SK-N-MC (cell line): ENCODE measurements around the gene BMP2K.
"Not testable (repeated sequence)": the region's sequence is repeated elsewhere in the genome, so short reads cannot be mapped to it uniquely, and the experiment has no call there.

Experiments used
- DNase-seq: peaks from one replicate; pipeline ENCODE4 v3.0.0-alpha.2; 2011; ENCODE audit warnings: low read depth, low spot score
- H3K27ac ChIP-seq: fragments of 200-600 bp; sonication (generic); 2 replicates; pipeline ENCODE4 v1.5.1; 2016; ENCODE audit warnings: mixed run types
- H3K36me3 ChIP-seq: fragments of 200-600 bp; sonication (generic); 2 replicates; pipeline ENCODE4 v1.6.1; 2017; ENCODE audit warnings: antibody characterized with exemption, low read length, mixed read lengths; ENCODE audit not compliant: insufficient read depth
- H3K4me3 ChIP-seq: fragments of 200-600 bp; sonication (generic); 2 replicates; pipeline ENCODE4 v1.5.1; 2016
- H3K9ac ChIP-seq: fragments of 200-600 bp; sonication (generic); 2 replicates; pipeline ENCODE4 v1.8.0; 2017; ENCODE audit warnings: mixed run types, mixed read lengths; ENCODE audit not compliant: insufficient read length
- H3K9me3 ChIP-seq: fragments of 200-600 bp; sonication (generic); 2 replicates; pipeline ENCODE4 v1.6.1; 2017; ENCODE audit warnings: low read depth, mild to moderate bottlenecking, antibody characterized with exemption, low read length, moderate library complexity, mixed read lengths
- EZH2 ChIP-seq: fragments of 200-600 bp; sonication (generic); IDR thresholded peaks from one replicate; pipeline ENCODE4 v1.6.1; 2017; ENCODE audit warnings: antibody characterized with exemption
- FOXP2 ChIP-seq: optimal IDR thresholded peaks from 2 replicates; pipeline ENCODE3; 2011; ENCODE audit warnings: mild to moderate bottlenecking, moderate library complexity; ENCODE audit not compliant: insufficient read depth; ENCODE audit errors: extremely low read length, control extremely low read depth
- POLR2AphosphoS5 ChIP-seq: IDR thresholded peaks from 2 replicates; pipeline ENCODE4 v1.6.1; 2012; ENCODE audit warnings: mild to moderate bottlenecking, low read depth, low read length, borderline replicate concordance

BMP2K gene

DNA sequence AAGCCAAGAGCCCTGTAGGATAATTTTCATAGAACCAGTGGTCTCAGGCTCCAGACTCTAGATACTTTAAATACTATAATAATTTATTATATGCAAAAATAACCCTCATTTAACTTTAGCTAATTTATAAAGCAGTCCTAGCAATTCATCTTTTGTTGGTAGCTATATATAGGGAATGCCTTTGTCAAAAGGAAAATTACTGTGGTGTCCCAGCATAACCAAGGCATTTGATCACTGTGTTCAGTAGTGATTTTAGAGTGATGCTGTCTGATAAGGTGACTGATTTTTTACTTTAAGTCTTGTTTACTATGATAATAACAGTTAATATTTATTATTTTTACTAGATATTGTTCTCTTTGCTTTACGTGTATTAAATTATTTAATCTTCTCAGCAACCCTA, 101.9 kb downstream of the BMP2K start:
- no peak for DNase-seq
- Histone ChIP-seq H3K27ac (no peak overlapping the region), H3K36me3 (0 out of 2 replicates have a peak, but pooled peaks cover 5% of the 10 kb centered on the region), H3K9me3 (no peaks in the 10 kb centered on the region), H3K4me3 (no peak overlapping the region), H3K9ac (no peak overlapping the region)
- TF ChIP-seq FOXP2 = no peak
- no peak for TF ChIP-seq EZH2
- no peak for TF ChIP-seq POLR2AphosphoS5

DNA sequence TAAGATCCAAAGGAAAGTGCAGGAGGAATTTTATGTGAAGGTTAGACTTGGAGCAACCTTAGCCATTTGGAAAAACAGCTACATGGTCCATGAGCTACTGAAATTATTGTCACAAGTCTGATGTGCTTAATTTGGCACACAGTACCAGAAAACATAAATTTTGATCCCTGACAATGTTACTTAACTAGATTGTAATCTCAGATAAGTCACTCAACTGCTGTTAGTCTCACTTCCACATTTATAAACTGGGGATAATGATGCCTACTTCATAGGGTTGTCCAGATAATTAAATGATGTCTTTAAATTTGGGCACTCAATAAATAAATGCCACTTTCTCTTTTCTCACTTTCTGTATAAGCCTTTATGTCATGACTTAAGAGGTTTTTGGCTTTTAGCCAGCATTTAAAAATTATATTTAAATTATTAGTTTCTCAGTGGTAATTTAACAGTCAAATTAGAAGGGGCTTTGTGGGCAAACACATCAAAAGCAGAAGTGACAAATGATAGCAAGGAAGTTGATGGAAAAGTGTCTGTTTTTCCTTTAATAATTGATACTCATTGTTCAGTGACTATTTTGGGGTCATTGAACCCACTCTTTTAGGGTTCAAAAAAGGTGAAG, 104.8 kb downstream of the BMP2K start:
- Histone ChIP-seq H3K36me3 (no peaks in the 10 kb centered on the region), H3K4me3 (no peak overlapping the region), H3K9ac (no peak overlapping the region), H3K9me3 (no peaks in the 10 kb centered on the region), H3K27ac (no peak overlapping the region)
- TF ChIP-seq POLR2AphosphoS5 (no peak), EZH2 (no peak), FOXP2 (no peak)
- DNase-seq = no peak

DNA sequence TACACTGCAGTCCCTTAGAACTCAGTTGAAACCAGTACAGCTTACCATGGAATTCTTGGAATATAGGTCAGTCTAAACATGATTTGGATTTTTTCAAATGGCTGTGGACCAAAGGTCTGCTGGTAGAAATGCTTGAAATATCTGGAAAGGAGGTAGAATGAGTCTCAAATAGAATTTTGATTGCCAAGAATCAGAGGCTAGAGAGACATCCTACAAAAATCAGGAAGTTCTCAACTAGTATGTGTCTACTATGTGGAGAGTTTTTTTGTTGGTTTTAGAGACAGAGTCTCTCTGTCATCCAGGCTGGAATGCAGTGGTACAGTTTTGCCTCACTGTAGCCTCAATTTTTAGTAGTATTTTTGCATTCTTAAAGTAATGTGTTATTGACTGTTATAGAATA, 109.4 kb downstream of the BMP2K start:
- no peak overlapping the region for H3K4me3 ChIP-seq
- H3K9ac ChIP-seq = no peak overlapping the region
- no peak for DNase-seq
- H3K27ac ChIP-seq = no peak overlapping the region
- TF ChIP-seq FOXP2 (no peak), EZH2 (no peak), POLR2AphosphoS5 (no peak)
- H3K9me3 ChIP-seq = no peaks in the 10 kb centered on the region
- no peaks in the 10 kb centered on the region for H3K36me3 ChIP-seq

DNA sequence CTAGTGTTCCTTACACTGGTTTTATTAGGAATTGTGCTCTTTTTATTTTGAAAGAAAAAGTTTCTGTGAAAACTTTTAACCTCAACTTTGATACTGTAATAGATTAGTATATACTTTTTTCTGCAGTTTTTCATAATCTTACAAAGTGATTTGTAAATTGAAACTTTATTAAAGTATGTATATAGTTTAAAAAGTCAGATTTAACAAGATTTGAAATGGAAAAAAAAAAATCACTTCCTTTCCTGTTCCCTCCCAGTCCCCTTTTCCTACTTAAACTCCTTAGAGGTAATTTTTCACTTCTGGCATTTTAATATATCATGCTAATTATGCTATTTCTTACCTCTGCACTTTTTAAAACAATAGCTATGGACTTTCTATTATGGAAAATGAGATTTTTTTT, 113.8 kb downstream of the BMP2K start:
- no peaks in the 10 kb centered on the region for H3K9me3 ChIP-seq
- TF ChIP-seq POLR2AphosphoS5 = no peak
- no peak for TF ChIP-seq EZH2
- TF ChIP-seq FOXP2 = no peak
- peaks cover 4% of the 10 kb centered on the region; the same call in 1 of the 2 replicates for H3K36me3 ChIP-seq
- no peak overlapping the region for H3K4me3 ChIP-seq
- H3K9ac ChIP-seq = no peak overlapping the region
- no peak for DNase-seq
- H3K27ac ChIP-seq = no peak overlapping the region

DNA sequence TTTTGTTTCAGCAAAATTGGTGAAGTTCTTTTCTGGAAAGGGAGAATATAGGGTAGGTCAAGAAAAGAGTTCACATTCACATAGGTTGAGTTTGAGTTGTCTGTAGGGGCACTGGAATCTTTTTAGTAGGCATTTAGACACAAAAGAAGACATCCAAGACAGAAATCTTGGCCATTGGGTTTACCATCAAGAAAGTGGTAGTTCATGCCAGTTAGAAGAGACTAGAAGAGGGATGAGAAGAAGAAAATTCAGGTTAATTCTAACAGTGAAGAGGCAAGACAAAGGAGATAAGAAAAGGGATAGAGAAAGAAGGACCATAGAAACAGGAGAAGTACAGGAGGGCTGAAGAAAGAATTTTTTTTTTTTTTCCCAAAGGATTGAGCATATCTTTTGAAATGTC, 123.2 kb downstream of the BMP2K start:
- Histone ChIP-seq H3K4me3 (no peak overlapping the region), H3K27ac (no peak overlapping the region), H3K36me3 (no peaks in the 10 kb centered on the region), H3K9me3 (no peaks in the 10 kb centered on the region), H3K9ac (no peak overlapping the region)
- no peak for DNase-seq
- TF ChIP-seq POLR2AphosphoS5 (no peak), FOXP2 (no peak), EZH2 (no peak)

DNA sequence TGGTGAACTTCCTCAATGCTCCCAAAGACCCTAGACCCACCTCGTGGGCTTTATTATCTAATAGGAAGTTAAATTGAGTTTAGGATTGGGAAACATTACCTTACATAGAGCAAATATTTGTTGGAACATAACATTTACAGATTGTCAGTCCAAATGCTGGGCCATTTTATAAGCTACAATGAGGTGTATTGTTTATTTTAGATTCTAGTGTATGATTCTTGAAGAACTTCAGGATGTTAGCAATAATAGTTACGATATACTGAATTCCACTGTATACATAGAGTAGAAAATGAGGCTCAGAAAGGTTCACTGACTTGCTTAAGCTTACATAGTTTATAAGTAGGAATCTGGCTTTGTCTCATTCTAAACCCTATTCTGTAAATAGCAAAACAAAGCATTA, 125.7 kb downstream of the BMP2K start:
- H3K36me3 ChIP-seq = no peaks in the 10 kb centered on the region
- no peak for DNase-seq
- H3K27ac ChIP-seq = no peak overlapping the region
- no peak overlapping the region for H3K4me3 ChIP-seq
- TF ChIP-seq FOXP2 (no peak), POLR2AphosphoS5 (no peak), EZH2 (no peak)
- no peak overlapping the region for H3K9ac ChIP-seq
- H3K9me3 ChIP-seq = no peaks in the 10 kb centered on the region

DNA sequence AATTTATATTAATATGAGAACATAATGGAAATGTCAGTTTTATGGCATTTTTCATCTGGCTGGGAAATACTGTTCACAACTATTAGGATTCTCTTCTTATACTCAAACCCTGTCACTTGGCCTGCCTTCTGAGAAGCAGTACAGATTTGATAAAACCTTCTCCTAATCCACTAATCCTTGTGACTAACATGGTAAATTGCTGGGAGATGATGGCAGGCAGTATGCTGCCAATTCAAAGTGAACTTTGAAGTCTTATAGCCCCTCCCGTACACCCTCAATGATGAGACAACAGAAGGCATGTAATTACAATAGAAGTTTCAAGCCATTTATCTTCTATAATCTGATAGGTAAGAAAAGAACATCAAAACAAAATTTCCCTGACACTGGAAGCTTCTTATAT, 126.1 kb downstream of the BMP2K start:
- no peak for TF ChIP-seq EZH2
- TF ChIP-seq POLR2AphosphoS5 = no peak
- no peak for TF ChIP-seq FOXP2
- Histone ChIP-seq H3K9me3 (no peaks in the 10 kb centered on the region), H3K9ac (no peak overlapping the region), H3K4me3 (no peak overlapping the region), H3K27ac (no peak overlapping the region), H3K36me3 (no peaks in the 10 kb centered on the region)
- DNase-seq = no peak

DNA sequence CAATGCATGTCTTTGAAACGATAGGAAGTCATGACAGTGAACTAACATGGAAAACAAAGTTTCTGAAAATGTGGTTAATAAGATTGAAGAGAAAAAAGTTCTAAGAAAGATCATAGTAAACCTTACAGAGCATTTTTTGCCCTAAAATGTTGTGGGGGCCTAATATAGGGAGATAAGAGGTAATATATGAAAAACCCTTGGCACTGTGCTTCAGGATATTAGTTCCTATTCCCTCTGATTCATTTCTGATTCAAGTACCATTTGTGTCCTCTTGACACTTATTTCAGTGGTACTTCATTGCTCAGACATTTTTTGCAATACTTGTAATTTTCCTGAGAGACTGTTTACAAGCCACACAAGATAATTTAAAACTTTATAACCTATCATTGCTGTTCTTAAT, 128.0 kb downstream of the BMP2K start:
- DNase-seq = no peak
- H3K4me3 ChIP-seq = no peak overlapping the region
- no peaks in the 10 kb centered on the region for H3K36me3 ChIP-seq
- H3K9me3 ChIP-seq = no peaks in the 10 kb centered on the region
- no peak overlapping the region for H3K27ac ChIP-seq
- no peak overlapping the region for H3K9ac ChIP-seq
- TF ChIP-seq EZH2 = no peak
- no peak for TF ChIP-seq POLR2AphosphoS5

DNA sequence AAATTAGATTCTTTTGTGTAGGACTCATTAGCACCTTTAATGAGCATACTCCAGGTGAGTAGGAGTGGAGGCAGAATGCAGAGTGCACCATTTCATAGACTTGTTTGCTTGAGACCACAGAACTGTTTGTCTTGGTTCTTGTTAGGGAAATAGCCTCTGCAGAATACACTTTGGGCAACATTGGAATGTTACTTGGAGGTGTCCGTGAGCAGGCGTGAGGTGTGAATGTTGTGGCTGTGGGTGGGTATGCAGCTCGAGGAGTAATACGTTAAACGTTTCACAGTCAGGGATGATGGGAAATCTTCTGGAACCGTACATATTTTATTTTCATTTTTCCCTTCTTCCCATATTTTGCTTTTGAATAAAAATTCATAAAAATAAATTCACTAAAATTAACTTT, 131.5 kb downstream of the BMP2K start:
- Histone ChIP-seq H3K36me3 (peaks cover 3% of the 10 kb centered on the region; the same call in 1 of the 2 replicates), H3K9me3 (no peaks in the 10 kb centered on the region), H3K4me3 (no peak overlapping the region), H3K9ac (no peak overlapping the region), H3K27ac (no peak overlapping the region)
- TF ChIP-seq EZH2 (no peak), POLR2AphosphoS5 (no peak), FOXP2 (no peak)
- no peak for DNase-seq

DNA sequence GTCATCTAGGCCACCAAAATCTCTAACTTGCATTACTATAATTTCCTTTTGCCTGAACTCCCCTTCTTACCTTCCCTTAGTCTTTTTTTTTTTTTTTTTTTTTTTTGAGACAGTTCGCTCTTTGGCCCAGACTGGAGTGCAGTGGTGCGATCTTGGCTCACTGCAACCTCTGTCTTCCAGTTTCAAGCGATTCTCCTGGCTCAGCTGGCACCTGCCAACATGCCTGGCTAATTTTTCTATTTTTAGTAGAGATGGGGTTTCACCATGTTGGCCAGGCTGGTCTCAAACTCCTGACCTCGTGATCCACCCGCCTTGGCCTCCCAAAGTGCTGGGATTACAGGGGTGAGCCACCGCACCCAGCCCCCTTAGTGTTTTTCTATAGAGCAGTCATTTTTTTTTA, 132.8 kb downstream of the BMP2K start:
- not testable (repeated sequence) for DNase-seq, H3K9me3 ChIP-seq, H3K9ac ChIP-seq, H3K36me3 ChIP-seq, H3K27ac ChIP-seq, H3K4me3 ChIP-seq
